GM12878 (cell line): ENCODE data around the gene MAFG. TPM values are rescaled to one million over a fixed set of nuclear protein-coding genes. Genes with fewer than 3 reads are reported as not detected.

ENCODE experiments used
- ATAC-seq: fragments of 200-7000 bp; cut with Tn5 transposase; 3 replicates; pipeline ENCODE4 v1.9.1; 2020; ENCODE audit warnings: mild to moderate bottlenecking, moderate library complexity
- BruUV-seq: library from RNA; stranded (reverse); fragments of 400-500 nt; replicated peaks from 2 replicates; lab custom pipeline; 2021; lab: Mats Ljungman, UMichigan
- CTCF ChIA-PET: fragments of 300-600 bp; sonication (Branson Sonifier 250); formaldehyde crosslinking; extraction: SDS; loops from one replicate; lab custom pipeline; 2021; ENCODE audit warnings: inconsistent platforms; lab: Yijun Ruan, JAX
- POLR2A ChIA-PET: fragments of 350-600 bp; formaldehyde crosslinking; extraction: SDS; loops from one replicate; lab custom pipeline; 2021; ENCODE audit warnings: inconsistent platforms; lab: Charles Lee
- RAD21 ChIA-PET: fragments of 300-600 bp; sonication (Branson Sonifier 250); formaldehyde crosslinking; loops from one replicate; lab custom pipeline; 2023; ENCODE audit warnings: antibody characterized with exemption; ENCODE audit not compliant: unreplicated experiment; lab: Charles Lee
- SMC1A ChIA-PET: fragments of 300-600 bp; sonication (Branson Sonifier 250); formaldehyde crosslinking; loops from one replicate; lab custom pipeline; 2023; ENCODE audit not compliant: unreplicated experiment, uncharacterized antibody; lab: Charles Lee
- DNase-seq: peaks from one replicate; pipeline ENCODE4 v3.0.0-alpha.2; 2011; ENCODE audit warnings: low read depth, low spot score
- FAIRE-seq: peaks from 3 replicates; lab custom pipeline; 2011; peaks lifted over from hg19 to GRCh38; lab: Jason Lieb, UNC
- H2AFZ ChIP-seq: 2 replicates; pipeline ENCODE4 v1.6.0; 2011; ENCODE audit warnings: low read depth, low read length, control low read depth; ENCODE audit not compliant: control insufficient read depth
- H3K27ac ChIP-seq: 2 replicates; pipeline ENCODE4 v1.5.1; 2011; ENCODE audit warnings: control low read depth; ENCODE audit not compliant: control insufficient read depth, insufficient read depth
- H3K27me3 ChIP-seq, 2 experiments: replicated peaks in 1 of 2; 2 replicates each; pipeline versions ENCODE4 v1.6.0 to v1.6.1; 2011; ENCODE audit warnings: low read length in 1 of 2; ENCODE audit not compliant: control insufficient read depth in 2 of 2, insufficient read depth in 2 of 2
- H3K36me3 ChIP-seq, 2 experiments: 2 replicates each; pipeline ENCODE4 v1.5.1; 2011; ENCODE audit warnings: low read length in 1 of 2; ENCODE audit not compliant: control insufficient read depth in 2 of 2, insufficient read depth in 2 of 2
- H3K4me1 ChIP-seq: 2 replicates; pipeline ENCODE4 v1.6.1; 2011; ENCODE audit warnings: mild to moderate bottlenecking, low read length, moderate library complexity, mixed read lengths; ENCODE audit not compliant: control insufficient read depth, insufficient read depth
- H3K4me2 ChIP-seq: 2 replicates; pipeline ENCODE4 v1.6.0; 2011; ENCODE audit warnings: control low read depth; ENCODE audit not compliant: control insufficient read depth, insufficient read depth
- H3K4me3 ChIP-seq: fragments of 200-600 bp; sonication (generic); 2 replicates; pipeline ENCODE4 v1.5.1; 2016
- H3K79me2 ChIP-seq: 2 replicates; pipeline ENCODE4 v1.6.0; 2011; ENCODE audit warnings: low read length; ENCODE audit not compliant: control insufficient read depth, insufficient read depth
- H3K9ac ChIP-seq: 2 replicates; pipeline ENCODE4 v1.8.0; 2011; ENCODE audit warnings: low read length, control low read depth, mixed read lengths; ENCODE audit not compliant: control insufficient read depth, insufficient read depth
- H3K9me3 ChIP-seq: replicated peaks from 3 replicates; pipeline ENCODE4 v1.5.1; 2011; ENCODE audit warnings: mild to moderate bottlenecking, low read length; ENCODE audit not compliant: control insufficient read depth, insufficient read depth
- H4K20me1 ChIP-seq: 2 replicates; pipeline ENCODE4 v1.6.0; 2011; ENCODE audit not compliant: control insufficient read depth, insufficient read depth
- ATF7 ChIP-seq: fragments of 450-650 bp; IDR thresholded peaks from 2 replicates; pipeline ENCODE4 v1.6.1; 2016; ENCODE audit warnings: low read depth, mild to moderate bottlenecking
- BACH1 ChIP-seq: fragments of 450-650 bp; IDR thresholded peaks from 2 replicates; pipeline ENCODE4 v1.6.1; 2017; ENCODE audit warnings: mild to moderate bottlenecking, borderline replicate concordance
- BCL3 ChIP-seq: IDR thresholded peaks from 2 replicates; pipeline ENCODE4 v1.6.1; 2011; ENCODE audit warnings: borderline replicate concordance, low read depth, mild to moderate bottlenecking, moderate library complexity, low read length; ENCODE audit not compliant: insufficient read depth, poor library complexity, severe bottlenecking
- CHD2 ChIP-seq: IDR thresholded peaks from 2 replicates; pipeline ENCODE4 v1.6.1; 2011; ENCODE audit warnings: low read depth, low read length, improper control_type of control experiment, borderline replicate concordance
- CREB1 ChIP-seq: IDR thresholded peaks from 2 replicates; pipeline ENCODE4 v1.6.1; 2012; ENCODE audit warnings: low read depth, mild to moderate bottlenecking, inconsistent platforms
- EED ChIP-seq: sonication (generic); IDR thresholded peaks from 2 replicates; pipeline ENCODE4 v1.6.1; 2016; ENCODE audit warnings: antibody characterized with exemption, low read depth
- ELK1 ChIP-seq: IDR thresholded peaks from 2 replicates; pipeline ENCODE4 v1.6.1; 2012; ENCODE audit warnings: low read depth, low read length, improper control_type of control experiment
- GATAD2B ChIP-seq: fragments of 450-650 bp; conservative IDR thresholded peaks from 2 replicates; pipeline ENCODE4 v1.6.1; 2017; ENCODE audit warnings: low read depth, mild to moderate bottlenecking, moderate library complexity
- IRF4 ChIP-seq: IDR thresholded peaks from 2 replicates; pipeline ENCODE4 v1.6.1; 2011; ENCODE audit warnings: low read depth, low read length
- JUND ChIP-seq: IDR thresholded peaks from 2 replicates; pipeline ENCODE4 v1.6.1; 2012; ENCODE audit warnings: low read depth, mild to moderate bottlenecking, low read length, improper control_type of control experiment, moderate library complexity
- MAX ChIP-seq: IDR thresholded peaks from 2 replicates; pipeline ENCODE4 v1.6.1; 2012; ENCODE audit warnings: low read depth, low read length, improper control_type of control experiment
- RB1 ChIP-seq: fragments of 450-650 bp; formaldehyde crosslinking; IDR thresholded peaks from 2 replicates; pipeline ENCODE4 v1.6.1; 2017; ENCODE audit warnings: mild to moderate bottlenecking, borderline replicate concordance
- SMAD5 ChIP-seq: IDR thresholded peaks from 2 replicates; pipeline ENCODE4 v1.6.1; 2016; ENCODE audit warnings: antibody characterized with exemption, low read depth
- TCF12 ChIP-seq: IDR thresholded peaks from 2 replicates; pipeline ENCODE4 v1.6.1; 2011; ENCODE audit warnings: low read depth, mild to moderate bottlenecking, low read length
- WRNIP1 ChIP-seq: IDR thresholded peaks from 2 replicates; pipeline ENCODE4 v1.6.1; 2011; ENCODE audit warnings: low read depth, low read length, improper control_type of control experiment, borderline replicate concordance
- YBX1 ChIP-seq: fragments of 450-650 bp; IDR thresholded peaks from 2 replicates; pipeline ENCODE4 v1.6.1; 2016; ENCODE audit warnings: antibody characterized with exemption
- YY1 ChIP-seq: IDR thresholded peaks from 2 replicates; pipeline ENCODE4 v1.6.1; 2011; ENCODE audit warnings: low read depth, mild to moderate bottlenecking, low read length
- ZBED1 ChIP-seq: IDR thresholded peaks from 2 replicates; pipeline ENCODE4 v1.6.1; 2016; ENCODE audit warnings: borderline replicate concordance
- ZNF622 ChIP-seq: fragments of 450-650 bp; IDR thresholded peaks from 2 replicates; pipeline ENCODE4 v1.6.1; 2017; ENCODE audit warnings: mild to moderate bottlenecking, inconsistent platforms
- WGBS: methylation state at CpG from one replicate; pipeline ENCODE4 v1.1.6; 2016; ENCODE audit warnings: low lambda C conversion rate; ENCODE audit not compliant: insufficient replicate concordance, insufficient coverage; ENCODE audit errors: missing lambda C conversion rate; 5-methylcytosine and 5-hydroxymethylcytosine counted together
- in situ Hi-C: fragments of 300-500 bp; cut with MboI; formaldehyde crosslinking; loops from 9 replicates; pipeline ENCODE4 v1.14.3; 2018; ENCODE audit warnings: mixed read lengths
- intact Hi-C: fragments of 100-400 bp; cut with micrococcal nuclease; formaldehyde crosslinking; loops from one replicate; pipeline ENCODE4 v1.14.2; 2022; ENCODE audit not compliant: unreplicated experiment
- polyA plus RNA-seq, 11 experiments: library from polyadenylated mRNA; depleted of rRNA in 4 of 11; unstranded in 6 of 11; stranded (reverse) in 5 of 11; fragments of >200 nt; fragmentation: Nextera tagmentation in 4 of 11; fragmentation: Illumina TruSeq in 1 of 11; extraction: Ambion mirVana in 4 of 11; extraction: Trizol in 1 of 11; gene quantifications; 1 replicate in 1 of 11; 2 replicates in 10 of 11; pipeline versions ENCODE4 v1.2.1 to v1.2.3, GENCODE V29; 2011 to 2016; ENCODE audit warnings: inconsistent platforms in 2 of 11, missing spikeins in 2 of 11, low read depth in 1 of 11
- total RNA-seq, 4 experiments: library from RNA; depleted of rRNA in 3 of 4; stranded (reverse); fragments of >200 nt in 3 of 4; fragmentation: Illumina TruSeq in 1 of 4; extraction: Trizol in 1 of 4; gene quantifications; 2 replicates each; pipeline versions ENCODE4 v1.2.1 to v1.2.3, GENCODE V29; 2013 to 2021

The MAFG gene
- total and polyA plus RNA-seq, 10 of the 15 experiments (the other 5 are each of a cell fraction or from before 2014, with no cell fraction given): 0.48 to 20.1 (median 7.6) TPM

GRCh38 chr17:81912441-81913309, 14.9 kb downstream of the MAFG start:
- no peaks in the 10 kb centered on the region for H4K20me1 ChIP-seq
- FAIRE-seq (no peak), DNase-seq (no peak), ATAC-seq (no peak)
- POLR2A ChIA-PET: interaction anchor here (0.5 kb wide), 1 partner anchor 617 kb away, joined by 5 read pairs; the partner anchor contains the start of gene SLC38A10
- H3K27ac ChIP-seq: no peak overlapping the region
- RAD21 ChIA-PET: no interaction called here
- no peak overlapping the region for H3K9ac ChIP-seq
- 93% methylated on average over 28 of the region's 32 CpGs for WGBS
- no peak overlapping the region for H3K4me3 ChIP-seq
- H3K9me3 ChIP-seq: no peaks in the 10 kb centered on the region
- TF ChIP-seq CHD2 (no peak), BCL3 (no peak), RB1 (no peak), BACH1 (no peak), WRNIP1 (no peak), ZBED1 (no peak), SMAD5 (no peak), JUND (no peak), ATF7 (no peak), YY1 (no peak), ELK1 (no peak), MAX (no peak), EED (no peak), TCF12 (no peak), IRF4 (no peak), CREB1 (no peak), YBX1 (no peak), GATAD2B (no peak), ZNF622 (no peak)
- in situ Hi-C loops (no loop called here), intact Hi-C loops (no loop called here)
- no peak overlapping the region for H2AFZ ChIP-seq
- H3K36me3 ChIP-seq: peaks cover 11 to 28% of the 10 kb centered on the region in 2 experiments
- no TSS peak for BruUV-seq
- peaks cover 34% of the 10 kb centered on the region for H3K79me2 ChIP-seq
- no peak overlapping the region for H3K4me2 ChIP-seq
- no peaks in the 10 kb centered on the region for H3K27me3 ChIP-seq
- peaks cover 11% of the 10 kb centered on the region for H3K4me1 ChIP-seq
- CTCF ChIA-PET: interaction anchor here (1.5 kb wide), 1 partner anchor 12 kb away, joined by 4 read pairs; no protein-coding TSS in a partner anchor
- SMC1A ChIA-PET: interaction anchor here (1.0 to 1.1 kb wide), 2 partner anchors 15 to 43 kb away, joined by 3 read pairs; partner anchors contain the start of gene MAFG
